NCI-H1417 (cell line): ENCODE measurements around the gene GAGE10.
A peak's percentile ranks its signal among the peaks of the same experiment; 100 is the strongest.

Experiments used
- DNase-seq, 3 experiments: peaks; one replicate each; lab custom pipeline; 2025; lab: John Stamatoyannopoulos, UW

GAGE10 gene

GRCh38 chrX:49303346-49303745 lies at the start of gene GAGE10:
Gene GAGE10, plus strand, starts transcription at chrX:49303646. Its CDS starts 1,214 bp downstream, at chrX:49304860.
- DNase-seq: no peak

GRCh38 chrX:49254639-49255038 lies 48.8 kb upstream of the GAGE10 start:
- DNase-seq: no peak

- no peak for DNase-seq
These were observed 47.0 kb upstream of the GAGE10 start for GRCh38 chrX:49256268-49256995.

GRCh38 chrX:49257074-49257790 lies 46.2 kb upstream of the GAGE10 start:
- DNase-seq: no peak

- DNase-seq: no peak
These were observed 45.3 kb upstream of the GAGE10 start for GRCh38 chrX:49257846-49258748.

GRCh38 chrX:49258749-49259124 lies 44.7 kb upstream of the GAGE10 start:
- no peak for DNase-seq

- DNase-seq: no peak
These were observed 43.0 kb upstream of the GAGE10 start for GRCh38 chrX:49260221-49260985.

- DNase-seq: no peak
These were observed 40.8 kb upstream of the GAGE10 start for GRCh38 chrX:49262603-49263002.

- no peak for DNase-seq
These were observed 39.8 kb upstream of the GAGE10 start for GRCh38 chrX:49263631-49264030.

- DNase-seq: no peak
These were observed 39.0 kb upstream of the GAGE10 start, which contains the start of gene FOXP3 for GRCh38 chrX:49264460-49264859. Gene FOXP3, minus strand, starts transcription at chrX:49264710. Its CDS starts 6,205 bp downstream, at chrX:49258505.

GRCh38 chrX:49266523-49267445 lies 36.7 kb upstream of the GAGE10 start:
- DNase-seq: no peak

GRCh38 chrX:49268702-49269009 lies 34.8 kb upstream of the GAGE10 start:
- DNase-seq: no peak

- DNase-seq: peak; percentile 81 to 99 (median 95)
These were observed 34.3 kb upstream of the GAGE10 start for GRCh38 chrX:49269010-49269766.

- DNase-seq: no peak
These were observed 33.6 kb upstream of the GAGE10 start, which contains the start of gene PPP1R3F for GRCh38 chrX:49269767-49270248. Gene PPP1R3F, plus strand, starts transcription at chrX:49269793. Its CDS starts 77 bp downstream, at chrX:49269870.

GRCh38 chrX:49270249-49270921 lies 33.1 kb upstream of the GAGE10 start:
- peak in 2 of 3 experiments; percentile 41 to 59 for DNase-seq

- no peak for DNase-seq
These were observed 32.1 kb upstream of the GAGE10 start for GRCh38 chrX:49271341-49271740.

GRCh38 chrX:49272421-49272820 lies 31.0 kb upstream of the GAGE10 start:
- no peak for DNase-seq

GRCh38 chrX:49273181-49273727 lies 30.2 kb upstream of the GAGE10 start:
- no peak for DNase-seq

- no peak for DNase-seq
These were observed 27.2 kb upstream of the GAGE10 start for GRCh38 chrX:49276207-49276606.
